Measurements from ENCODE around the gene PFKP.

The PFKP gene

DNA sequence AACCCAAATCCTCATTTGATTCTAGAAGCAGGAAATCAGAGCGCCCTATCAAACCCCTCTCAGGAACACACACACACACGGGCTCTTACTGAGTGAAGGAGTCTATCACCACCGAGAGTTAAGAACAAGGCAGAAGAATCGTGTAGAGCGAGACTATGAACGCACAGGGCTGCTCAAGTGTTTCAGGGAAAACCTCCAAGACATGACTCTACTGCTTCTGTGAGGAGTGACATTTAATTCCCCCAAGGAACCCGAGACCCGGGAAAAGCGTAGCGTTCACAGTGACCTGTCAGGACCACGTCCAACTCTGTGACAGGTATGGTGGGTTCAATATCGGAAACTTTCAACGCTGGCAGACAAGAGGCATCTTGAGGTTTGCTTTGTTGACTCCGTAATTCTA is 83.6 kb downstream of the PFKP start:
- H3K36me3 ChIP-seq (ENCODE audit: control insufficient read depth, insufficient read depth, low read length): peaks cover 4% of the 10 kb centered on the region
- H3K4me1 ChIP-seq (ENCODE audit: control insufficient read depth, insufficient read depth, low read length): no peaks in the 10 kb centered on the region
- H3K9me3 ChIP-seq (ENCODE audit: control insufficient read depth, low read length): no peaks in the 10 kb centered on the region
- no peak overlapping the region for H3K4me3 ChIP-seq (ENCODE audit: insufficient read depth, low read depth, low read length)
- 95 to 97% methylated on average over 14 of the region's 14 CpGs for WGBS, 2 experiments
- H3K27ac ChIP-seq (ENCODE audit: insufficient read depth, low read depth, low read length, poor library complexity, severe bottlenecking): no peak overlapping the region
- no peaks in the 10 kb centered on the region for H3K27me3 ChIP-seq (ENCODE audit: control insufficient read depth, insufficient read depth, low read length, poor library complexity, severe bottlenecking)

DNA sequence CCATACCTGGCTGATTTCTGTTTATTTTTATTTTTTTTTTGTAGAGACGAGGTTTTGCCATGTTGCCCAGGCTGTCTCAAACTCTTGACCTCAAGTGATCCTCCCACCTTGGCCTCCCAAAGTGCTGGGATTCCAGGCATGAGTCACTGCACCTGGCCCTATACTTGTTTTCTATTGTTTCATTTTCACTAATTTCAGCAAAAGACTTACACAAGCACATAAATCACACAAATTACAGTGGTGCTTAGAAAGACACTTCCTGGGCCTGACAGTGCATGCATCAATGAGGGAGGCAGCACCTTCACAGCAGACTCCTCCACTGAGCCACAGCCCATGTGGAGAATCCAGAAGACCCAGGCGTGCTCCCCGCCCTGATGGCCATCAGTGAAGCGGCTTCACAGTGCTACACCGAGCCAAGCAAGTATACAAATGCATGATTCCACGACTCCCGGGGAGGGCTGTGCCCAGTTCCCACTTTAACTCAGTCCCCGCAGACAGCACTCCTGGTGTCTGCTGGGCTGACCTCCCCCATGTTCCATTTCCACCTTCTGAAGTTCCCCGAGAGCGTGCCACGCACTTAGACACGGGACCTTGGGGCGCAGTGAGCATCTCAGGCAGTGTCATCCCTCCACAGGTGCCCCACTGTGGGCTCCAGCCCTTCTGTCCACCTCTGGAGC is 84.7 kb downstream of the PFKP start:
- no peaks in the 10 kb centered on the region for H3K9me3 ChIP-seq (ENCODE audit: control insufficient read depth, low read length)
- H3K4me3 ChIP-seq (ENCODE audit: insufficient read depth, low read depth, low read length): no peak overlapping the region
- WGBS, 2 experiments: 93 to 94% methylated on average over 13 of the region's 13 CpGs
- no peak overlapping the region for H3K27ac ChIP-seq (ENCODE audit: insufficient read depth, low read depth, low read length, poor library complexity, severe bottlenecking)
- peaks cover 4% of the 10 kb centered on the region for H3K36me3 ChIP-seq (ENCODE audit: control insufficient read depth, insufficient read depth, low read length)
- no peaks in the 10 kb centered on the region for H3K27me3 ChIP-seq (ENCODE audit: control insufficient read depth, insufficient read depth, low read length, poor library complexity, severe bottlenecking)
- H3K4me1 ChIP-seq (ENCODE audit: control insufficient read depth, insufficient read depth, low read length): no peaks in the 10 kb centered on the region

DNA sequence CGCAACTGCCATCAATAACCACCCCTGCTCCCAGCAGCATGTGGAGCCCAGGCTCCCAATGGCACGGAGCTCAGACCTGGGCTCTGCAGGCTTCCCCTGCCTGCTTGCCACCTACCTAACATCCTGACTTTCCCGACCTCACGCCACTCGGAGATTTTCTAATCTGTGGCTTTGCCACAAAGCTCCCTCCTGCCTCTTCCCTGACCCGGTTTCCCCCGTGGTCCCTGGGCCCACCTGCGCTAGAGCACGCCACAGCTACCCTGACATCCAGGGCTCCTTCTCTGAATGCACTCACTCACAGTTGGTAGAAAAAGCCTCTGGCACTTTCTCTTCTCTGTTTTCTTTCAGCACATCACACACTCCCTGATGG is 85.2 kb downstream of the PFKP start:
- Histone ChIP-seq H3K27me3 (ENCODE audit: control insufficient read depth, insufficient read depth, low read length, poor library complexity, severe bottlenecking) (no peaks in the 10 kb centered on the region), H3K36me3 (ENCODE audit: control insufficient read depth, insufficient read depth, low read length) (peaks cover 5% of the 10 kb centered on the region), H3K4me1 (ENCODE audit: control insufficient read depth, insufficient read depth, low read length) (no peaks in the 10 kb centered on the region), H3K9me3 (ENCODE audit: control insufficient read depth, low read length) (no peaks in the 10 kb centered on the region), H3K4me3 (ENCODE audit: insufficient read depth, low read depth, low read length) (no peak overlapping the region), H3K27ac (ENCODE audit: insufficient read depth, low read depth, low read length, poor library complexity, severe bottlenecking) (no peak overlapping the region)
- WGBS, 2 experiments: 83 to 86% methylated on average over 9 of the region's 9 CpGs

DNA sequence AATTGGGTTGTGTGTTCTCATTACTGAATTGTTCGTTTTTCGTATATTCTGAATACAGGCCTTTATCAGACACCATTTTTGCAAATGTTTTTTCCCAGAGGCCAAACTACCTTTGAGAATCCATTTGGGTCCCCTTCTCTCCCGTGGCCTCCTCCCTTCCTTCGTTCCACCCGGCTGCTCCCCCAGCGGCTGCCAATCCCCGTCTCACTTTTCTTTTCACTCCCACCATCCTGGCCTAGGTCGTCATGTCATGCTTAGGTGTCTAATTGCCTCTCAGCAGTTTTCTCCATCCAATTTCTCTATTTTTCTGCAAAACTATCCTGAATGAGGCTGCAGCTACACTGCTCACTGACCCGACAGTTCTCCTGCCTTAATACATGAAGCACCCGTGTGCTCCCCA is 87.3 kb downstream of the PFKP start:
- H3K36me3 ChIP-seq (ENCODE audit: control insufficient read depth, insufficient read depth, low read length): peaks cover 17% of the 10 kb centered on the region
- H3K4me3 ChIP-seq (ENCODE audit: insufficient read depth, low read depth, low read length): no peak overlapping the region
- 93 to 94% methylated on average over 10 of the region's 10 CpGs for WGBS, 2 experiments
- H3K27ac ChIP-seq (ENCODE audit: insufficient read depth, low read depth, low read length, poor library complexity, severe bottlenecking): no peak overlapping the region
- H3K27me3 ChIP-seq (ENCODE audit: control insufficient read depth, insufficient read depth, low read length, poor library complexity, severe bottlenecking): no peaks in the 10 kb centered on the region
- no peaks in the 10 kb centered on the region for H3K9me3 ChIP-seq (ENCODE audit: control insufficient read depth, low read length)
- no peaks in the 10 kb centered on the region for H3K4me1 ChIP-seq (ENCODE audit: control insufficient read depth, insufficient read depth, low read length)

DNA sequence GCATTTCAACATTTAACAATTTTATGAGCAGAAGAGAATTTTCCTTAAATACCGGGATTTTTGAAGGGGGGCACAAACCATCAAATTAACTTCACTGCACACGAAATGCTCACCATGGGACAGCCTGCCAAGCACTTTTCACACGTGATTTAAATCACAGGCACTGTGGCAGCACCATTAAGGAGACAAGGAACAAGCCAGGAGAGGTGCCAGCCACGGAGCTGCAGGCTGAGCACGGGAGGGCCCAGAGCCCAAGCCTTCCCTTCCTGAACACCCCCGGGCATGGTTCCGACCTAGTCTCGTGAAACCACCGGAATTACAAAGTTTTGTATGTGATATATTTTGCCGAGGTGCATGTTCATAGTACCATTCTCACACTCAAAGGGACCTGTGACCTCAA is 91.8 kb downstream of the PFKP start:
- WGBS, 2 experiments: 94 to 95% methylated on average over 10 of the region's 10 CpGs
- H3K27ac ChIP-seq (ENCODE audit: insufficient read depth, low read depth, low read length, poor library complexity, severe bottlenecking): no peak overlapping the region

DNA sequence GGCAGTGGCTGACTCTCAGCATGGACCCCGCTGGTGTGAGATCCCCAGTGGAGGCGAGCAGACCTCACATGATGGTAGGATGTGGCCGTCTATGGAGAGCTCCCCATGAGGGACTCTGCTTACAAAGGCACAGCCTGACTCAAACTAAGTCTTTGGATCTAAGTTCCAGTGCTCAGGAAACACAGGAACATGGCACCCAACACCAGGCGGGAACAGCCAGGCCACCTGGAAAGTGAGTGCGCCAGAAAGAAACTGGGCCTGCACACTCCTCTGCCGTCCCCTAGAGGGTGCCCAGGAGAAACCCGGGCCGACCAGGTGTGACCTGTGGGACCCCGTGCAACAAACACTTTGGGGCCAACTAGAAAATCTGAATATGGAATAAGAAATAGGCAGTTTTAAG is 95.2 kb downstream of the PFKP start:
- Histone ChIP-seq H3K27me3 (ENCODE audit: control insufficient read depth, insufficient read depth, low read length, poor library complexity, severe bottlenecking) (no peaks in the 10 kb centered on the region), H3K4me1 (ENCODE audit: control insufficient read depth, insufficient read depth, low read length) (no peaks in the 10 kb centered on the region), H3K9me3 (ENCODE audit: control insufficient read depth, low read length) (no peaks in the 10 kb centered on the region), H3K36me3 (ENCODE audit: control insufficient read depth, insufficient read depth, low read length) (peaks cover 22% of the 10 kb centered on the region), H3K27ac (ENCODE audit: insufficient read depth, low read depth, low read length, poor library complexity, severe bottlenecking) (no peak overlapping the region), H3K4me3 (ENCODE audit: insufficient read depth, low read depth, low read length) (no peak overlapping the region)
- WGBS, 2 experiments: 91% methylated on average over 9 of the region's 9 CpGs

More for the DNA sequence above, 91.8 kb downstream of the PFKP start:
- H3K36me3 ChIP-seq (ENCODE audit: control insufficient read depth, insufficient read depth, low read length): peaks cover 22% of the 10 kb centered on the region
- H3K27me3 ChIP-seq (ENCODE audit: control insufficient read depth, insufficient read depth, low read length, poor library complexity, severe bottlenecking): no peaks in the 10 kb centered on the region
- no peaks in the 10 kb centered on the region for H3K9me3 ChIP-seq (ENCODE audit: control insufficient read depth, low read length)
- H3K4me1 ChIP-seq (ENCODE audit: control insufficient read depth, insufficient read depth, low read length): no peaks in the 10 kb centered on the region
- no peak overlapping the region for H3K4me3 ChIP-seq (ENCODE audit: insufficient read depth, low read depth, low read length)

DNA sequence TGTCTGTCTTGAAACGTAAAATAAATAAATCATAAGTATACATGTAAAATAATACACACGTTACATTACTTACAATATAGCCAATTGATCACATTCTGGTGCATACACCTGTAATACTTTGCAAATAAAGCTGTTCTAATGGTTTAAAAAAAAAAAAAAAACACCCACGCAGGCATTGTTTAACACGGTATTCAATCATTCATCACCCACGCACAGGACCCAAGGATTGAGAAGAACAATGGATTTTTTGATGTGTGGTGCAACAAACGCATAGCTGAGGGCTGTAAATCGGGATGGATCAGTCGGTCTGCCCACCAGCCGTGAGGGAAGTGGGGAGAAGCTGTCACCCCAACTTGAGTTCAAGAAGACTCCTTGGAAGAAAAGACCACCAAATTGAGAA is 96.5 kb downstream of the PFKP start:
- H3K27ac ChIP-seq (ENCODE audit: insufficient read depth, low read depth, low read length, poor library complexity, severe bottlenecking): no peak overlapping the region
- no peaks in the 10 kb centered on the region for H3K9me3 ChIP-seq (ENCODE audit: control insufficient read depth, low read length)
- no peaks in the 10 kb centered on the region for H3K4me1 ChIP-seq (ENCODE audit: control insufficient read depth, insufficient read depth, low read length)
- peaks cover 14% of the 10 kb centered on the region for H3K36me3 ChIP-seq (ENCODE audit: control insufficient read depth, insufficient read depth, low read length)
- H3K27me3 ChIP-seq (ENCODE audit: control insufficient read depth, insufficient read depth, low read length, poor library complexity, severe bottlenecking): no peaks in the 10 kb centered on the region
- H3K4me3 ChIP-seq (ENCODE audit: insufficient read depth, low read depth, low read length): no peak overlapping the region
- 86 to 90% methylated on average over 6 to 9 of the region's 9 CpGs for WGBS, 2 experiments

DNA sequence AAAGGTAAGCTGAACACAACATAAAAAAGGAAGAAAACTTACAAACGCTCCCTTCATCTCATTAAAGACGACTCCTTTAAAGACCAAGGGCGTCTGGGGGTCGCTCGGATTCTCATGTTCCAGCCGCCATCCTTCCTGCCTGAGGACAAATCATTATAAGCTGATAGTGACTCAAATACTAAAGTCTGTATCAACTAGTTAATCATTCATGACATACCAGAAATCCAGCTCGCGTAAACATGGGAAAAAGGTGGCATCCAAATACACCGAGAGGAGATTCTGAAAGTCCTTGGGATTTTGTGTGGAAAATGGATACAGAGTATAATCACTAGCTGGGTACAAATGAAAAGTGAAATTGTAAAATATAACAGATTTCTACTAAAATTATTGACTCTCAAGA is 97.8 kb downstream of the PFKP start:
- Histone ChIP-seq H3K4me3 (ENCODE audit: insufficient read depth, low read depth, low read length) (no peak overlapping the region), H3K36me3 (ENCODE audit: control insufficient read depth, insufficient read depth, low read length) (peaks cover 10% of the 10 kb centered on the region), H3K27ac (ENCODE audit: insufficient read depth, low read depth, low read length, poor library complexity, severe bottlenecking) (no peak overlapping the region), H3K9me3 (ENCODE audit: control insufficient read depth, low read length) (no peaks in the 10 kb centered on the region), H3K27me3 (ENCODE audit: control insufficient read depth, insufficient read depth, low read length, poor library complexity, severe bottlenecking) (no peaks in the 10 kb centered on the region), H3K4me1 (ENCODE audit: control insufficient read depth, insufficient read depth, low read length) (no peaks in the 10 kb centered on the region)
- 91 to 97% methylated on average over 9 of the region's 9 CpGs for WGBS, 2 experiments

DNA sequence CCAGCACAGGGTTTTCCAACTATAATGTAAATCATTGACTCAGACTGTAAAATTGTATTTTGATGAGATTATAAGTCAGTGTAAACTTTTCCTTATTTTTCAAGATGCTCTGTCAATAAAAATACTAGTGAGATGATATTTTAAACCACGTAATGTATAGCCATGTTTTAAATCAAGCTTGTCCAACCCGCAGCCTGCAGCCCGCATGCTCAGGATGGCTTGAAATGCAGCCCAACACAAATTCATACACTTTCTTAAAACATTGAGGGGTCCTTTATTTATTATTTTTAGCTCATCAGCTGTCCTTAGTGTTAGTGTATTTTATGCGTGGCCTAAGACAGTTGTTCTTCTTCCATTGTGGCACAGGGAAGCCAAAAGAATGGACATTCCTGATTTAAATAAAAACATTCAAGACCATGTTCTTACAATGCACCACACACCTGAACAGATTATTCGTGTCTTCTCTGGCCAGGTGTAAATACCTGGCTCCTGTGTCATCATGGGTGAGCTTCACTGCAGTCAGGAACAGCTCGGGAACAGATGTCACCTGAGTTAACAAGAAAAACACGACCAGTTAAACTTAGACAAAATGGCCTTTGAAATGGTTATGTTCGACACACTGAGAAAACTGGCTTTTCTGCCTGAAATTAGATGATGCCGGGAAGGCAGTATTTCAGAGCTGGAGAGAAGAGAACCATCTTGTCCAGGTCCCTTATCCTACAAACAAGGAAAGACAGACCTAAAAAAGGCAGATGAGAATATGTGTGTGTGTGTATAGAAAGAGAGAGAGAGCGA is 99.3 kb downstream of the PFKP start:
- H3K36me3 ChIP-seq (ENCODE audit: control insufficient read depth, insufficient read depth, low read length): peaks cover 10% of the 10 kb centered on the region
- 93 to 99% methylated on average over 10 of the region's 10 CpGs for WGBS, 2 experiments
- H3K4me3 ChIP-seq (ENCODE audit: insufficient read depth, low read depth, low read length): no peak overlapping the region
- H3K27me3 ChIP-seq (ENCODE audit: control insufficient read depth, insufficient read depth, low read length, poor library complexity, severe bottlenecking): no peaks in the 10 kb centered on the region
- no peaks in the 10 kb centered on the region for H3K9me3 ChIP-seq (ENCODE audit: control insufficient read depth, low read length)
- no peak overlapping the region for H3K27ac ChIP-seq (ENCODE audit: insufficient read depth, low read depth, low read length, poor library complexity, severe bottlenecking)
- H3K4me1 ChIP-seq (ENCODE audit: control insufficient read depth, insufficient read depth, low read length): peaks cover 1% of the 10 kb centered on the region

DNA sequence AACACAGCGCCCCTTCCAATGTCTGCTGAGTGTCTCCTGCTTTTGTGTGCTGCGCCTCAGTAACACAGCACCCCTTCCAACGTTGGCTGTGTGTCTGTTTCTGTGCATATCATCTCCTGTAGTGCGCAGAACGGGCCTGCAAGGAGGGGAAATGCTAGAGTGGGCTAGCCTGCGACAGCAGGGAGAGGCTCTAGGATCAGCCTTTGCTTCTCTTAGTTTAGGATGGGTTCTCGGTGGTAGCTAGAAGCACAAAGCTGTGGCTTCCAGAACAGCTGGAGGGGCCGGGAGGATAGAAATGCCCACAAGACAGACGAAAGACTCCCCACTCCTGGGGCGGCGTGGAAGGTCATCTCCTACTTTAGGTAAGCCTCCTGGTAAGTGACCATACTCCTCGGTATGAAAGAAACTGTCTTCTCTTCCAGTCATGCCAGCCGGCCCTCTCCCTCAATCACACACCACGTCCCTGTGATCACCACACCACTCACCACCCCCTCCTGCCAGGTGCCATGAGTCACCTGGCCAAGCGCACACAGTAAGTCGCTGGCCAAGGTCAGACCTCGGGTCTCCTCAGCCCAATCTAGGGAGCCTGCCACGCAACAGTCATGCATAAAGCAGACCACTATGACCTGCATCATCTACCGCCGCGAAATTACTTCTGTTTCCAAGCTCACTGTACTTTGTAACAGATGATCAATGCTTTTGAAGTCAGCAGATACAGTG is 100.4 kb downstream of the PFKP start:
- Histone ChIP-seq H3K4me1 (ENCODE audit: control insufficient read depth, insufficient read depth, low read length) (peaks cover 4% of the 10 kb centered on the region), H3K4me3 (ENCODE audit: insufficient read depth, low read depth, low read length) (no peak overlapping the region), H3K27me3 (ENCODE audit: control insufficient read depth, insufficient read depth, low read length, poor library complexity, severe bottlenecking) (no peaks in the 10 kb centered on the region), H3K9me3 (ENCODE audit: control insufficient read depth, low read length) (no peaks in the 10 kb centered on the region), H3K36me3 (ENCODE audit: control insufficient read depth, insufficient read depth, low read length) (peaks cover 10% of the 10 kb centered on the region), H3K27ac (ENCODE audit: insufficient read depth, low read depth, low read length, poor library complexity, severe bottlenecking) (no peak overlapping the region)
- WGBS, 2 experiments: 91 to 92% methylated on average over 21 of the region's 21 CpGs
